IPS-18c (cell line): ENCODE data around the gene DNAJB6.

Experiments
- H3K4me3 ChIP-seq: 2 replicates; pipeline ENCODE4 v1.7.0; 2013; ENCODE audit warnings: low read depth, mild to moderate bottlenecking, low read length, moderate library complexity; ENCODE audit not compliant: insufficient read depth
- H3K9me3 ChIP-seq: one replicate; pipeline ENCODE4 v1.6.1; 2013; ENCODE audit warnings: mild to moderate bottlenecking, low read length, moderate library complexity; ENCODE audit not compliant: control insufficient read depth, insufficient read depth

The DNAJB6 gene

GRCh38 chr7:157425761-157426160, 89.0 kb downstream of the DNAJB6 start:
- H3K9me3 ChIP-seq: no peaks in the 10 kb centered on the region
- H3K4me3 ChIP-seq: no peak overlapping the region

GRCh38 chr7:157426463-157427301, 89.9 kb downstream of the DNAJB6 start:
- H3K4me3 ChIP-seq: no peak overlapping the region
- H3K9me3 ChIP-seq: no peaks in the 10 kb centered on the region

DNA sequence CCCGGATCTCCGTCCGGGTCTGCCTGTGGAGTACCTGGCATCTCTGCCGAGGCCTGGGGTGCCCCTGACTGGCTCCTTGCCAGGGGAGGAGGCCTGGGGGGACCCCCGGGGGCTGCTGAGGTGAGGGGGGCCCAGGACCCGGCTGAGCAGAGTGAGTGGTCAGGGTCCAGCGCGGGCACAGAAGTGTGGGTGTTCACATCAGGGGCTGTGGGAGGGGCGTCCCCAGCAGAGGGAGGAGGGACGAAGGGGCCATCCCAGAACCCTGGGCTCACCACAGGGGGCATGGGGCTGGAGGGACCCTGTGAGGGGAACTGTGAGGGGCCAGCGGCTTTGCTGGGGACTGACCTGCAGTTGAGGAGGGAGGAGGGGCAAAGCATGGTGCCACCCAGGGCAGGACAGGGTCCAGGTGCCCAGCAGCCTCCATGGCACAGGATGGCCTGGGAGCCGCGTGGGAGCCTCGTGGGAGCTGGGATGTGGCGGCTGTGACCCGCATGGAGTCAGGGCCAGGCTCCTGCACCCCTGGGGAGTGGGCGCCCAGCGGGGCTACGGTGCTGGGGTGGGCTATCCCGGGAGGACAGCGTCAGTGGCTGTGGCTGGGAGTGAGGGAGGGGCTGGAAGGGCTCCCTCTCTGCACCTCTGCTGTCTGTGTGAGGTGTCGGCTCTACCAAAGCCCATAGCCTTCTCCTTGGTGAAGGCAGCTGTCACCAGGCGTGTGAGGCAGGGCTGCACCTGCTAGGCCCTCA, 91.2 kb downstream of the DNAJB6 start:
- Histone ChIP-seq H3K4me3 (no peak overlapping the region), H3K9me3 (no peaks in the 10 kb centered on the region)

- H3K9me3 ChIP-seq: no peaks in the 10 kb centered on the region
- no peak overlapping the region for H3K4me3 ChIP-seq
Measured at GRCh38 chr7:157428554-157428945, 91.7 kb downstream of the DNAJB6 start.

DNA sequence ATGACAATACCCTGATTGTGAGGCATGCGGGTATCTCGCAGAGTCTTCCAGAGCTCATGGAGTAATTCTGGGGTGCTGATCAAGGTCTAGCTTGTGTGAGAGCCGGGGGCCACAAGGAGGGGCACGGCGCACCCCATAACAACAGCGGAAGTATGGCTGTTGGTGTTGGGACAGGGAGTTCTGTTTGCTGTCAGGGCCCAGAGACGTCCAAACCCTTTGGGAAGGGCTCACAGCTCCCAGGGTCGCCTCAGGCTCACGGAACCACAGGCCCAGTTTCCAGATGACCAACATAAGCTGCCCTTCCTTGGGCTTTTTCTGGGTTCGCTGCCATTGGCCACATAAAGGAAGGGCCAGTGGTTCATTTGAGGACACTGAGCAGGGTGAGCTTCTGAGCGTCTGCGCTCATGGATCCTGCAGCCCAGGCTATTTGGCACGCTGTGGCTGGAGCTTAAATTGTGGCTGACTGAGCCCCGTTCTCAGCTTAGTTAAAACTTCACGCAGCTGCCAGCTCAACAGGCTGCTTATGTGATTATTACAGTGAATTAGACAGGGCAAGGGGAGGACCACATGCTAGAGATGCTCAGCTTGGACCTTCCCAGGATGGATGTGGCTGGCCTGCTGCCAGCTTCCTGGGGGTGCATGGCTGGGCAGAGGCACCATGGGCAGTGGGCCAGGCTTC, 92.3 kb downstream of the DNAJB6 start:
- H3K4me3 ChIP-seq: no peak overlapping the region
- H3K9me3 ChIP-seq: no peaks in the 10 kb centered on the region

DNA sequence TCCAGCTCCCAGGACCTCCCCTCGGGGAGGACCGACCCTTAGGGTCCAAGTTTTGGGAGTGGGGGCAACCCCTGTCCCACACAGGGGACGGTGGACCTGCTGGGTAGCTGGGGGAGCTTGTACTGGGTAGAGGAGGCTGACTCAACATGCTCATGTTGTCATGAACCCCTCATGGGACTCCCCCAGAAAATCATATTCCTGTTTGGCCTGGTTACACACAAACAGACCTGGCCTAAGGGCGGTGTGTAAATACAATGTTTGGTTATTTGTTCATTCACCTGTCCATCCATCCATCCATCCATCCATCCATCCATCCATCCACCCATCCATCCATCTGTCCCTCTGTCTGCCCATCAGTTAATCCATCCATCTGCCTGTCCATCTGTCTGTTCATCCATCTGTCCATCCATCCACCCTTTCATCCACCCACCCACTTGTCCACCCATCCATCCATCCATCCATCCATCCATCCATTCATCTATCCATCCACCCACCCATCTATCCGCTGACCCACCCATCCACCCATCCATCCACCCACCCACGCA, 92.9 kb downstream of the DNAJB6 start:
- H3K4me3 ChIP-seq: no peak overlapping the region

DNA sequence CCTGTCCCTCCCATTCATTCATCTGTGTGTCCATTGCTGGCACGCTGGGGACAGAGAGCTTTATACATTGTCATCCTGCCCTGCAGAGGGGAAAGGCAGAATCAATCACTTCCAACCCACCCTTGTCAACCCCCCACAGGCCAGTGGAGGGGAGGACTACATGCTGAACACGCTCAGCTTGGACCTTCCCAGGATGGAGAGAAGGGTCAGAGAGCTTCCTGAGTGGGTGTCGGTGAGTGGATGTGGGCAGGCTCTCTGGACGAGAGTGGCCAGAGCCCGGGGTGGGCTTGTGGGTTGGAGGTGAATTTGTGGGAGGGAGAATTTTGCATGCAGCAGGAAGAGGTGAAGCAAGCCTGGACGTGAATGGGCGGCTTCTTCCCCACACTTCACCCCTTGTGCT, 93.9 kb downstream of the DNAJB6 start:
- no peak overlapping the region for H3K4me3 ChIP-seq
- no peaks in the 10 kb centered on the region for H3K9me3 ChIP-seq

More for the DNA sequence above, 92.9 kb downstream of the DNAJB6 start:
- H3K9me3 ChIP-seq: no peaks in the 10 kb centered on the region

GRCh38 chr7:157431173-157431950, 94.6 kb downstream of the DNAJB6 start:
- Histone ChIP-seq H3K9me3 (no peaks in the 10 kb centered on the region), H3K4me3 (no peak overlapping the region)

- Histone ChIP-seq H3K9me3 (no peaks in the 10 kb centered on the region), H3K4me3 (no peak overlapping the region)
Measured at GRCh38 chr7:157431951-157432540, 95.2 kb downstream of the DNAJB6 start.

DNA sequence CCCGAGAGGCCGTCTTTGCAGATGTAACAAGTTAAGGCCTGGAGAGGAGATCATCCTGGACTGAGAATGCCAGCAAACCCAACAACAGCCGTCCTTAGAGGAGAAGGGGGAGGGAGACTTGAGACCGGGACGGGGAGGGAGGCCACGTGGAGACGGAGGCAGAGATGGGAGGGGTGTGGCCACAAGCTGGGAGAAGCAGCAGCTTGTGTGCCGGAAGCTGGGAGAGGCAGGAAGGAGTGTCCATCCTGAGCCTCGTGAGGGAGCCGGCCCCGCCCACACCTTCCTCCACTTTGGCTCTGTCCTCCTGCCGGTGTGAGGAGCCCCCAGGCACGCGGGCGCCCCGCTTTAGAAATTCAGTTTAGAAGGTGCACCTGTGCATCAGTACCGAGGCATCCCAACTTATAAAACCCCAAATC, 95.7 kb downstream of the DNAJB6 start:
- H3K4me3 ChIP-seq: no peak overlapping the region

DNA sequence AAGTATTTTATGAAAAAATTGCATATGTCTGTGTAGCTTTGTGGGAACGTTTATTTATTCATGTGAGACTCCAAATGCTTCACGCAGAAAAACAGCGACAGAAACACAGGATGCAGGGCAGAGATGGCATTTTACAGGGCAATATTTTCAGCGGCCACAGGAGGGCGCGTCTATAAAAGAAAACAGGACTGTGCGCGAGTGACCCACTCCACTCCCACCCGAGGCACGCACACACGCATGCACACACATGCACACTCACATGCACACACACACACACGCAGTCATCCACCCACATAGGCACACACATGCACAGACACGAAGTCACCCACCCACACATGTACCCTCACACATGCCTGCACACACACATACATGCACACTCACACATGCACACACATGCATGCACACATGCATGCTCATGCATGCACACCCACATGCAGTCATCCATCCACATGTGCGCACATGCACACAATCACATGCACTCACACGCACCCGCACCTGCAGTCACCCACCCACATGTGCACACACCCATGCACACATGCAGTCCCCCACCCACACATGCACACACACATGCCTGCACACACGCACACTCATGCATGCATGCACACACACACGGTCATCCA, 96.3 kb downstream of the DNAJB6 start:
- H3K4me3 ChIP-seq: no peak overlapping the region

More for the DNA sequence above, 95.7 kb downstream of the DNAJB6 start:
- H3K9me3 ChIP-seq: no peaks in the 10 kb centered on the region

GRCh38 chr7:157433628-157434027, 96.8 kb downstream of the DNAJB6 start:
- H3K9me3 ChIP-seq: no peaks in the 10 kb centered on the region
- H3K4me3 ChIP-seq: no peak overlapping the region

More for the DNA sequence above, 96.3 kb downstream of the DNAJB6 start:
- no peaks in the 10 kb centered on the region for H3K9me3 ChIP-seq

DNA sequence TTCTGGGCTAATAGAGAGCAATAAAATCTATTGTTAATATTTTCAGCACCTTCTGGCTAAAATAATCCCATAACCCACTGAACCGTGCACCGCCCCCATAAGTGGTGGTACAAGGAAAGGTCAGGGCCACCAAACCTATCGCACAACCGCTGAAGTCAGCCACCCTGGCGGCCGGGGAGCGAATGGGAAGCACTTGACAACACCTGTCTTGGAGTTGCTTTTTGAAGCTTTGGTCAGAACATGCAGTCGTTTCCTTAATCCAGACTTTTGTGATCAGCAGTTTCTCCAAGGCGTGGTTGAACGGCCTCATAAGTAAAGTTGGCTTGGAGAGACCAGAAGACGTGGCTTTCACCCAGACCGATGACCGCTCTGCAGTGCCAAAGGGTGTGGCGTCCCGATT, 97.4 kb downstream of the DNAJB6 start:
- H3K4me3 ChIP-seq: no peak overlapping the region
- H3K9me3 ChIP-seq: peaks cover 2% of the 10 kb centered on the region

DNA sequence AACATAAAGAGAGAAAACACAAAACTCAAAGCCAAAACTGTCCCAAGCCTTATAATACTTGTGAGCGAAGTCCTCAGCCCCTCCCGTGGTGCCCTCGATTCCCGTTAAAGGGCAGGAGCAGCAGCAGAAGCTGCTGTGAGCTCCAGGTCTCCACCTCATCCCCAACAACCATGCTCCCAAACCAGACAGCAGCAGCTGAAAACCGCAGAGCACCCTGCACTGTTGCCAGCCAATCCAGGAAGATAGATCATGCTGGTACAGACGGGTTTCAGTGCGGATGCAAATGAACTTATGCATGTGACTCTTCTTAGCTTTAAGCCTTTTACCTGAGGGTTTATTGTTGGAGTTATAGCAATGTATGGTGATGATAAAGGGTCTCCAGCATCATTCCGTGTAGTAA, 97.9 kb downstream of the DNAJB6 start:
- Histone ChIP-seq H3K4me3 (no peak overlapping the region), H3K9me3 (peaks cover 5% of the 10 kb centered on the region)

GRCh38 chr7:157436076-157436475, 99.3 kb downstream of the DNAJB6 start:
- Histone ChIP-seq H3K9me3 (peaks cover 8% of the 10 kb centered on the region), H3K4me3 (no peak overlapping the region)

GRCh38 chr7:157436763-157437480, 100.1 kb downstream of the DNAJB6 start:
- H3K9me3 ChIP-seq: peaks cover 8% of the 10 kb centered on the region
- no peak overlapping the region for H3K4me3 ChIP-seq
